HEK293 (cell line): ENCODE measurements around the gene TTF2.
A peak's percentile ranks its signal among the peaks of the same experiment; 100 is the strongest.

Experiments used
- CTCF ChIA-PET: fragments of 350-600 bp; formaldehyde crosslinking; extraction: SDS; loops from one replicate; lab custom pipeline; 2021; ENCODE audit warnings: antibody characterized with exemption; lab: Yijun Ruan, JAX
- POLR2A ChIA-PET: fragments of 300-600 bp; formaldehyde crosslinking; extraction: SDS; loops from one replicate; lab custom pipeline; 2020; ENCODE audit warnings: antibody characterized with exemption, inconsistent platforms; lab: Yijun Ruan, JAX
- H3K27ac ChIP-seq: fragments of 200-500 bp; sonication (Bioruptor generic); 2 replicates; pipeline ENCODE4 v1.5.1; 2014; ENCODE audit warnings: low read depth, low read length, control low read depth, inconsistent platforms; ENCODE audit errors: extremely low read depth
- H3K36me3 ChIP-seq, 2 experiments: fragments of 200-500 bp in 1 of 2; sonication (Bioruptor generic) in 1 of 2; 1 replicate in 1 of 2; 2 replicates in 1 of 2; pipeline ENCODE4 v1.5.1; 2014 to 2017; ENCODE audit warnings: inconsistent platforms in 2 of 2, low read length in 2 of 2; ENCODE audit not compliant: control insufficient read depth in 2 of 2, insufficient read depth in 1 of 2
- H3K4me1 ChIP-seq: fragments of 200-500 bp; sonication (Bioruptor generic); 2 replicates; pipeline ENCODE4 v1.5.1; 2014; ENCODE audit warnings: mild to moderate bottlenecking, low read length, inconsistent platforms; ENCODE audit not compliant: control insufficient read depth, insufficient read depth
- H3K4me3 ChIP-seq: 2 replicates; pipeline ENCODE4 v1.5.1; 2011; ENCODE audit warnings: low read depth, mild to moderate bottlenecking, control low read depth, low read length, moderate library complexity
- H3K9me3 ChIP-seq: fragments of 200-500 bp; sonication (Bioruptor generic); 2 replicates; pipeline ENCODE4 v1.5.1; 2014; ENCODE audit warnings: low read depth, low read length, inconsistent platforms; ENCODE audit not compliant: control insufficient read depth, insufficient read depth
- GFI1B ChIP-seq: fragments of 450-650 bp; formaldehyde crosslinking; IDR thresholded peaks from 2 replicates; pipeline ENCODE4 v1.5.1; 2016; ENCODE audit warnings: missing biosample characterization, missing genetic modification characterization
- HOXA7 ChIP-seq: sonication (generic); formaldehyde crosslinking; IDR thresholded peaks from 2 replicates; pipeline ENCODE4 v1.8.1; 2022; ENCODE audit warnings: missing genetic modification reagents, borderline replicate concordance
- OVOL3 ChIP-seq: fragments of 450-650 bp; formaldehyde crosslinking; IDR thresholded peaks from 2 replicates; pipeline ENCODE4 v1.5.1; 2016; ENCODE audit warnings: missing biosample characterization, missing genetic modification characterization
- ZNF121 ChIP-seq: fragments of 450-650 bp; formaldehyde crosslinking; IDR thresholded peaks from 2 replicates; pipeline ENCODE4 v1.5.1; 2016; ENCODE audit warnings: missing biosample characterization, missing genetic modification characterization
- ZNF138 ChIP-seq: fragments of 450-650 bp; formaldehyde crosslinking; IDR thresholded peaks from 2 replicates; pipeline ENCODE4 v1.5.1; 2016; ENCODE audit warnings: missing biosample characterization, missing genetic modification characterization, borderline replicate concordance
- ZNF184 ChIP-seq: fragments of 450-650 bp; IDR thresholded peaks from 2 replicates; pipeline ENCODE4 v1.5.1; 2018; ENCODE audit warnings: missing biosample characterization, mild to moderate bottlenecking, missing genetic modification characterization
- ZNF350 ChIP-seq: fragments of 450-650 bp; formaldehyde crosslinking; IDR thresholded peaks from 2 replicates; pipeline ENCODE4 v1.5.0; 2017; ENCODE audit warnings: missing biosample characterization, mild to moderate bottlenecking, missing genetic modification characterization
- ZNF423 ChIP-seq: fragments of 450-650 bp; formaldehyde crosslinking; IDR thresholded peaks from 2 replicates; pipeline ENCODE4 v1.5.1; 2016; ENCODE audit warnings: missing biosample characterization, missing genetic modification characterization
- ZNF48 ChIP-seq: fragments of 450-650 bp; formaldehyde crosslinking; IDR thresholded peaks from 2 replicates; pipeline ENCODE4 v1.5.1; 2016; ENCODE audit warnings: missing biosample characterization, missing genetic modification characterization
- ZNF610 ChIP-seq: fragments of 450-650 bp; formaldehyde crosslinking; IDR thresholded peaks from 2 replicates; pipeline ENCODE4 v1.5.1; 2016; ENCODE audit warnings: missing biosample characterization, missing genetic modification characterization, borderline replicate concordance
- ZNF670 ChIP-seq: fragments of 450-650 bp; formaldehyde crosslinking; IDR thresholded peaks from 2 replicates; pipeline ENCODE4 v1.5.1; 2016; ENCODE audit warnings: missing biosample characterization, missing genetic modification characterization, low read depth
- TF ChIP-seq, protein P1 (sequence below): fragments of 450-650 bp; formaldehyde crosslinking; IDR thresholded peaks from 2 replicates; pipeline ENCODE4 v1.5.1; 2017; ENCODE audit warnings: missing biosample characterization, mild to moderate bottlenecking, missing genetic modification characterization, moderate library complexity
- TF ChIP-seq, protein P2 (sequence below): fragments of 450-650 bp; formaldehyde crosslinking; IDR thresholded peaks from 2 replicates; pipeline ENCODE4 v1.5.1; 2016; ENCODE audit warnings: missing biosample characterization, missing genetic modification characterization
- TF ChIP-seq, protein P3 (sequence below): fragments of 450-650 bp; formaldehyde crosslinking; IDR thresholded peaks from 2 replicates; pipeline ENCODE4 v1.5.1; 2016; ENCODE audit warnings: missing biosample characterization, missing genetic modification characterization, low read depth

TTF2 gene

DNA sequence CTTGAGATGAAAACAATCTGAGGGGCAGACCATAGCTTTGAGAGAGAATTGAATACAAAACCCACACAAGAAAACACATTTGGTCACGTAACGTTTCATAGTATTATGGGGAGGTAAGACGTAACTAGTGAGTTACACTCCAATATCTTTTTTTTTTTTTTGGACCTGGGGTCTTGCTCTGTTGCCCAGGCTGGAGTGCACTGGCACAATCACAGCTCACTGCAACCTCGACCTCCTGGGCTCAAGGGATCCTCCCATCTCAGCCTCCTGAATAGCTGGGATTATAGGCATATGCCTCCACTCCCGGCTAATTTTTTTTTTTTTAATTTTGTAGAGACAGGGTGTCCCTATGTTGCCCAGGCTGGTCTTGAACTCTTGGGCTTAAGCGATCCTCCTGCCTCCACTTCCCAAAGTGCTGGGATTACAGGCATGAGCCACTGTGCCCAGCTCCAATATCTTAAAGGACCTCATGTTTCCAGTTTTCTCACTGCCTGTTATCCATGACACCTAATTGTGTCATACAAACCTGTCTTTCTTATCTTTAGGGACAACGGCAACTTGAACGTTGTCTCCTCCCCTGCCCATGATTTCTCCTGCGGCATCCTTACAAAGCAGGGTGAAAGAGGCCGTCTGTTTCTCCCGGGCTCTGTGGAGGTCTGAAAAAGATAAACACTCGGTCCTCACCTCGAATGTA is 56.1 kb downstream of the TTF2 start:
- CTCF ChIA-PET = interaction anchor here (1.0 kb wide), 2 partner anchors 12 to 169 kb away, joined by 3 read pairs; no protein-coding TSS in a partner anchor

DNA sequence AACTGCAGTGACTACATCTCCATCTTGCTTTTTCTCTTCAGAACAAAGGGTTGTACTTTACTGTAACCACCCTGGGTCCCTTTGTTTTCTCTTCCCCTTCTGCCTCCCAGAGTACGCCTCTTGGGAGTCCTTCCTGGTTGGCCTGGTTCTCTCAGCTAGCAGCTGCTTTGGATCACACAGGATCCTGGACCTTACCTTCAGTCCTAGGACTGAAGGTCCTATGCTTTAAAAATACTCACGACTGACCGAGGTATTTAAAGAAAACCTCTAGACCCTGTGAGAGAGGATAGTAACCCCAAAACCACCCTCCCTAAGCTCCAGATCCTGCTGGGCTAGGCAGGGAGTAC is 56.6 kb downstream of the TTF2 start:
- POLR2A ChIA-PET = no interaction called here
- TF ChIP-seq HOXA7 (CRISPR knock-in tag) (no peak), GFI1B (tag by site-specific recombination) (no peak), ZNF184 (tag by site-specific recombination) (no peak), ZNF48 (tag by site-specific recombination) (no peak), ZNF610 (tag by site-specific recombination) (no peak), ZNF350 (no peak)
- TF ChIP-seq, protein P1, sequence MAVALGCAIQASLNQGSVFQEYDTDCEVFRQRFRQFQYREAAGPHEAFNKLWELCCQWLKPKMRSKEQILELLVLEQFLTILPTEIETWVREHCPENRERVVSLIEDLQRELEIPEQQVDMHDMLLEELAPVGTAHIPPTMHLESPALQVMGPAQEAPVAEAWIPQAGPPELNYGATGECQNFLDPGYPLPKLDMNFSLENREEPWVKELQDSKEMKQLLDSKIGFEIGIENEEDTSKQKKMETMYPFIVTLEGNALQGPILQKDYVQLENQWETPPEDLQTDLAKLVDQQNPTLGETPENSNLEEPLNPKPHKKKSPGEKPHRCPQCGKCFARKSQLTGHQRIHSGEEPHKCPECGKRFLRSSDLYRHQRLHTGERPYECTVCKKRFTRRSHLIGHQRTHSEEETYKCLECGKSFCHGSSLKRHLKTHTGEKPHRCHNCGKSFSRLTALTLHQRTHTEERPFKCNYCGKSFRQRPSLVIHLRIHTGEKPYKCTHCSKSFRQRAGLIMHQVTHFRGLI (tag by site-specific recombination) = no peak
- TF ChIP-seq, all 188 proteins: peak for 0
- no peaks in the 10 kb centered on the region for H3K4me1 ChIP-seq
- no peaks in the 10 kb centered on the region for H3K9me3 ChIP-seq
- peaks cover 0 to 60% of the 10 kb centered on the region in 2 experiments; a peak in 2 of 3 replicates for H3K36me3 ChIP-seq
- no peak overlapping the region for H3K27ac ChIP-seq
- CTCF ChIA-PET = interaction anchor here (1.0 kb wide), 1 partner anchor 168 kb away, joined by 3 read pairs; no protein-coding TSS in a partner anchor
- H3K4me3 ChIP-seq = no peak overlapping the region

More for the DNA sequence above, 56.1 kb downstream of the TTF2 start:
- no peak overlapping the region for H3K27ac ChIP-seq
- TF ChIP-seq OVOL3 (tag by site-specific recombination) (no peak), ZNF121 (peak; percentile 68; the same call in 1 of the 2 replicates)
- no peaks in the 10 kb centered on the region for H3K4me1 ChIP-seq
- no peaks in the 10 kb centered on the region for H3K9me3 ChIP-seq
- POLR2A ChIA-PET = no interaction called here
- no peak overlapping the region for H3K4me3 ChIP-seq
- H3K36me3 ChIP-seq = peaks cover 0 to 62% of the 10 kb centered on the region in 2 experiments; a peak in 2 of 3 replicates

DNA sequence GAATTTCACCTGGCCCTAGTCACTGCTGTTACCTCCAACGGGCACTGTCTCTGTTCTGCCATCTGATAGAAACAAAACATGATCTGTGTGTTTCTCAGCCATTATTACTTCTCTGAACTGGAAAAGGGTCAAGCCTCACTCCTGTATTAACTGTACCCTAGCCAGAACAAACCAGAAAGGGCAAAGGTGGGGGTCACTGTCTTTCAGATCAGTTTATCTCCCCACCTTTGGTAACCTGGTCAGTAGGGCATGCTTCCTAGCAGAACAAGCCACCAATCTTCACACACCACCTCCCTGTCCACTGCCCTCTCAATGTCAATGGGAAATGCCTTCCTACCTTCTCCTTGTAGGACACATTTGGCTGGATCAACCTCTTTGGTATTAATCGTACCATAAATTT is 57.6 kb downstream of the TTF2 start:
- ChIA-PET POLR2A (no interaction called here), CTCF (interaction anchor here (0.6 kb wide), 1 partner anchor 169 kb away, joined by 3 read pairs; no protein-coding TSS in a partner anchor)
- peaks cover 0 to 52% of the 10 kb centered on the region in 2 experiments; a peak in 2 of 3 replicates for H3K36me3 ChIP-seq
- H3K9me3 ChIP-seq = no peaks in the 10 kb centered on the region
- no peak overlapping the region for H3K4me3 ChIP-seq
- H3K4me1 ChIP-seq = no peaks in the 10 kb centered on the region
- TF ChIP-seq ZNF670 (no peak), ZNF423 (tag by site-specific recombination) (no peak), ZNF138 (no peak)
- TF ChIP-seq, protein P2, sequence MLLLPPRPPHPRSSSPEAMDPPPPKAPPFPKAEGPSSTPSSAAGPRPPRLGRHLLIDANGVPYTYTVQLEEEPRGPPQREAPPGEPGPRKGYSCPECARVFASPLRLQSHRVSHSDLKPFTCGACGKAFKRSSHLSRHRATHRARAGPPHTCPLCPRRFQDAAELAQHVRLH (tag by site-specific recombination) = no peak
- TF ChIP-seq, protein P3, sequence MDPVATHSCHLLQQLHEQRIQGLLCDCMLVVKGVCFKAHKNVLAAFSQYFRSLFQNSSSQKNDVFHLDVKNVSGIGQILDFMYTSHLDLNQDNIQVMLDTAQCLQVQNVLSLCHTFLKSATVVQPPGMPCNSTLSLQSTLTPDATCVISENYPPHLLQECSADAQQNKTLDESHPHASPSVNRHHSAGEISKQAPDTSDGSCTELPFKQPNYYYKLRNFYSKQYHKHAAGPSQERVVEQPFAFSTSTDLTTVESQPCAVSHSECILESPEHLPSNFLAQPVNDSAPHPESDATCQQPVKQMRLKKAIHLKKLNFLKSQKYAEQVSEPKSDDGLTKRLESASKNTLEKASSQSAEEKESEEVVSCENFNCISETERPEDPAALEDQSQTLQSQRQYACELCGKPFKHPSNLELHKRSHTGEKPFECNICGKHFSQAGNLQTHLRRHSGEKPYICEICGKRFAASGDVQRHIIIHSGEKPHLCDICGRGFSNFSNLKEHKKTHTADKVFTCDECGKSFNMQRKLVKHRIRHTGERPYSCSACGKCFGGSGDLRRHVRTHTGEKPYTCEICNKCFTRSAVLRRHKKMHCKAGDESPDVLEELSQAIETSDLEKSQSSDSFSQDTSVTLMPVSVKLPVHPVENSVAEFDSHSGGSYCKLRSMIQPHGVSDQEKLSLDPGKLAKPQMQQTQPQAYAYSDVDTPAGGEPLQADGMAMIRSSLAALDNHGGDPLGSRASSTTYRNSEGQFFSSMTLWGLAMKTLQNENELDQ = no peak
- H3K27ac ChIP-seq = no peak overlapping the region
